ENCODE results near the gene CRYM.
"Not testable (repeated sequence)": the region's sequence is repeated elsewhere in the genome, so short reads cannot be mapped to it uniquely, and the experiment has no call there.

CRYM gene

GRCh38 chr16:21279501-21279900, 1.4 kb upstream of the CRYM start:
- DNase-seq (ENCODE audit: low read depth in 2 of 2), result no peak

- no peak for DNase-seq (ENCODE audit: low read depth in 2 of 2)
These were observed 804 bp downstream of the CRYM start for GRCh38 chr16:21277045-21277926.

GRCh38 chr16:21276090-21276489, 2.0 kb downstream of the CRYM start:
- DNase-seq (ENCODE audit: low read depth in 2 of 2), result no peak

GRCh38 chr16:21275529-21275928, 2.6 kb downstream of the CRYM start:
- DNase-seq (ENCODE audit: low read depth in 2 of 2), result no peak

- no peak for DNase-seq (ENCODE audit: low read depth in 2 of 2)
These were observed 3.8 kb downstream of the CRYM start for GRCh38 chr16:21274172-21274726.

- not testable (repeated sequence) for DNase-seq (ENCODE audit: low read depth in 2 of 2)
These were observed 5.3 kb downstream of the CRYM start for GRCh38 chr16:21272763-21273162.

GRCh38 chr16:21272253-21272652, 5.8 kb downstream of the CRYM start:
- no peak for DNase-seq (ENCODE audit: low read depth in 2 of 2)

- DNase-seq (ENCODE audit: low read depth in 2 of 2), result no peak
These were observed 9.9 kb downstream of the CRYM start for GRCh38 chr16:21268236-21268635.

GRCh38 chr16:21267298-21267697, 10.8 kb downstream of the CRYM start:
- DNase-seq (ENCODE audit: low read depth in 2 of 2), result no peak

GRCh38 chr16:21265104-21265837, 12.8 kb downstream of the CRYM start:
- no peak for DNase-seq (ENCODE audit: low read depth in 2 of 2)

- DNase-seq (ENCODE audit: low read depth in 2 of 2), result no peak
These were observed 13.5 kb downstream of the CRYM start for GRCh38 chr16:21264571-21265036.

GRCh38 chr16:21263640-21264570, 14.2 kb downstream of the CRYM start:
- no peak for DNase-seq (ENCODE audit: low read depth in 2 of 2)

- no peak for DNase-seq (ENCODE audit: low read depth in 2 of 2)
These were observed 15.1 kb downstream of the CRYM start for GRCh38 chr16:21262779-21263639.

- DNase-seq (ENCODE audit: low read depth in 2 of 2), result no peak
These were observed 17.0 kb downstream of the CRYM start for GRCh38 chr16:21260870-21261791.

- DNase-seq (ENCODE audit: low read depth in 2 of 2), result no peak
These were observed 20.8 kb downstream of the CRYM start for GRCh38 chr16:21257284-21257683.

- no peak for DNase-seq (ENCODE audit: low read depth in 2 of 2)
These were observed 21.5 kb downstream of the CRYM start for GRCh38 chr16:21256636-21257035.

- no peak for DNase-seq (ENCODE audit: low read depth in 2 of 2)
These were observed 24.6 kb downstream of the CRYM start for GRCh38 chr16:21253470-21253869.

GRCh38 chr16:21250072-21250923, 27.8 kb downstream of the CRYM start:
- DNase-seq (ENCODE audit: low read depth in 2 of 2), result no peak
